Measurements from ENCODE around the gene ENTPD7. TPM values are rescaled to one million over a fixed set of nuclear protein-coding genes. Genes with fewer than 3 reads are reported as not detected.

Gene ENTPD7
- total and polyA plus RNA-seq, 2 of the 8 experiments (the other 6 are each of a cell fraction or from before 2014, with no cell fraction given), result 5.0 to 15.6 TPM

- peaks cover 1 to 39% (median 11%) of the 10 kb centered on the region in 4 experiments; a peak in 7 of 8 replicates for H3K36me3 ChIP-seq (ENCODE audit: control insufficient read depth in 2 of 4, insufficient read depth in 4 of 4, low read length in 3 of 4)
- no peak overlapping the region for H3K9ac ChIP-seq (replicated peaks in 1 of 4; ENCODE audit: extremely low read depth in 1 of 4, low read depth in 3 of 4, low read length in 3 of 4)
- H4K20me1 ChIP-seq (replicated peaks in 1 of 2; ENCODE audit: control insufficient read depth in 1 of 2, insufficient read depth in 2 of 2, low read length in 2 of 2), result no peaks in the 10 kb centered on the region
- ChIA-PET POLR2A (ENCODE audit: partially characterized antibody) (no interaction called here), CTCF (ENCODE audit: partially characterized antibody) (interaction anchor here (0.6 to 2.8 kb wide), 17 partner anchors 10 to 322 kb away, joined by 3 to 7 read pairs (median 4); partner anchors contain the start of genes COX15, CUTC, ENTPD7 and GOT1)
- H3K79me1 ChIP-seq (ENCODE audit: low read depth, low read length), result no peaks in the 10 kb centered on the region; the same call in 1 of the 2 replicates
- no peak overlapping the region for H2BK5ac ChIP-seq (ENCODE audit: low read depth, low read length)
- peak; percentile 7 for FAIRE-seq
- H3K4me3 ChIP-seq (ENCODE audit: extremely low read depth in 1 of 4, insufficient read depth in 2 of 4, low read depth in 3 of 4, low read length in 4 of 4), result no peak overlapping the region
- DNase-seq (ENCODE audit: low read depth in 1 of 2, low spot score in 2 of 2), result no peak
- no peak overlapping the region for H3K18ac ChIP-seq (ENCODE audit: extremely low read depth, low read length)
- H3K56ac ChIP-seq (replicated peaks; ENCODE audit: insufficient read length, low read depth, low read length), result no peak overlapping the region
- H3K4ac ChIP-seq (replicated peaks; ENCODE audit: insufficient read length, low read depth, low read length), result no peak overlapping the region
- H3K14ac ChIP-seq (ENCODE audit: insufficient read length), result no peak overlapping the region
- no peak overlapping the region for H2AFZ ChIP-seq (ENCODE audit: low read length)
- H4K5ac ChIP-seq (ENCODE audit: insufficient read length, low read depth, low read length), result no peak overlapping the region
- H3K4me1 ChIP-seq (replicated peaks in 1 of 4; ENCODE audit: control insufficient read depth in 3 of 4, insufficient read depth in 4 of 4, low read length in 3 of 4), result no peaks in the 10 kb centered on the region
- H2BK15ac ChIP-seq (ENCODE audit: low read length), result no peak overlapping the region
- no peak overlapping the region for H3K27ac ChIP-seq (ENCODE audit: low read depth, low read length)
- no peaks in the 10 kb centered on the region for H3K23me2 ChIP-seq (ENCODE audit: low read depth, low read length)
- no peak overlapping the region for H4K8ac ChIP-seq (ENCODE audit: extremely low read depth, insufficient read depth, low read length)
- no peak overlapping the region for H2AK5ac ChIP-seq (ENCODE audit: low read depth, low read length)
- H3K9me3 ChIP-seq (ENCODE audit: insufficient read depth in 2 of 2, low read depth in 1 of 2, low read length in 1 of 2), result no peaks in the 10 kb centered on the region
- no peaks in the 10 kb centered on the region for H3K79me2 ChIP-seq (ENCODE audit: control insufficient read depth in 1 of 2, insufficient read depth in 2 of 2, low read length in 2 of 2)
- H2BK12ac ChIP-seq (ENCODE audit: low read depth, low read length), result no peak overlapping the region
- no peak overlapping the region for H2BK20ac ChIP-seq (ENCODE audit: low read length)
- H3K27me3 ChIP-seq (replicated peaks in 1 of 4; ENCODE audit: control insufficient read depth in 3 of 4, extremely low read depth in 1 of 4, insufficient read depth in 3 of 4, low read length in 3 of 4), result no peaks in the 10 kb centered on the region
- no peak overlapping the region for H3K23ac ChIP-seq (ENCODE audit: insufficient read length)
- no peak overlapping the region for H4K91ac ChIP-seq (replicated peaks; ENCODE audit: insufficient read length, low read length)
- no peak overlapping the region for H3K4me2 ChIP-seq (ENCODE audit: insufficient read depth in 1 of 2, low read depth in 2 of 2, low read length in 2 of 2)
- no peak overlapping the region for H2BK120ac ChIP-seq (replicated peaks; ENCODE audit: low read depth, low read length)
- TF ChIP-seq POU5F1 (IDR thresholded peaks at IDR 0.05; ENCODE audit: low read depth, low read length) (no peak), RAD21 (IDR thresholded peaks at IDR 0.05 in 1 of 2, conservative IDR thresholded peaks at IDR 0.05 in 1 of 2; ENCODE audit: low read depth in 2 of 2, low read length in 2 of 2) (peak; percentile 65 to 71), PHF8 (conservative IDR thresholded peaks at IDR 0.05; ENCODE audit: low read depth, low read length) (no peak), EZH2 (IDR thresholded peaks at IDR 0.05; ENCODE audit: low read depth, low read length, severe bottlenecking) (no peak), E2F6 (IDR thresholded peaks at IDR 0.05) (no peak), SAP30 (IDR thresholded peaks at IDR 0.05; ENCODE audit: insufficient read depth, insufficient replicate concordance, low read length) (no peak)
- TF ChIP-seq, protein P1, sequence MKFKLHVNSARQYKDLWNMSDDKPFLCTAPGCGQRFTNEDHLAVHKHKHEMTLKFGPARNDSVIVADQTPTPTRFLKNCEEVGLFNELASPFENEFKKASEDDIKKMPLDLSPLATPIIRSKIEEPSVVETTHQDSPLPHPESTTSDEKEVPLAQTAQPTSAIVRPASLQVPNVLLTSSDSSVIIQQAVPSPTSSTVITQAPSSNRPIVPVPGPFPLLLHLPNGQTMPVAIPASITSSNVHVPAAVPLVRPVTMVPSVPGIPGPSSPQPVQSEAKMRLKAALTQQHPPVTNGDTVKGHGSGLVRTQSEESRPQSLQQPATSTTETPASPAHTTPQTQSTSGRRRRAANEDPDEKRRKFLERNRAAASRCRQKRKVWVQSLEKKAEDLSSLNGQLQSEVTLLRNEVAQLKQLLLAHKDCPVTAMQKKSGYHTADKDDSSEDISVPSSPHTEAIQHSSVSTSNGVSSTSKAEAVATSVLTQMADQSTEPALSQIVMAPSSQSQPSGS (IDR thresholded peaks at IDR 0.05; ENCODE audit: low read length), result no peak
These were observed 51.9 kb downstream of the ENTPD7 start for GRCh38 chr10:99711129-99711719.
